HG03175 (cell line): ENCODE results near the gene HOXB3.

Source experiments
- ATAC-seq: cut with Tn5 transposase; IDR thresholded peaks from one replicate; pipeline ENCODE4 v1.9.1; 2021; ENCODE audit warnings: mild to moderate bottlenecking, moderate library complexity; ENCODE audit not compliant: unreplicated experiment

HOXB3 gene

DNA sequence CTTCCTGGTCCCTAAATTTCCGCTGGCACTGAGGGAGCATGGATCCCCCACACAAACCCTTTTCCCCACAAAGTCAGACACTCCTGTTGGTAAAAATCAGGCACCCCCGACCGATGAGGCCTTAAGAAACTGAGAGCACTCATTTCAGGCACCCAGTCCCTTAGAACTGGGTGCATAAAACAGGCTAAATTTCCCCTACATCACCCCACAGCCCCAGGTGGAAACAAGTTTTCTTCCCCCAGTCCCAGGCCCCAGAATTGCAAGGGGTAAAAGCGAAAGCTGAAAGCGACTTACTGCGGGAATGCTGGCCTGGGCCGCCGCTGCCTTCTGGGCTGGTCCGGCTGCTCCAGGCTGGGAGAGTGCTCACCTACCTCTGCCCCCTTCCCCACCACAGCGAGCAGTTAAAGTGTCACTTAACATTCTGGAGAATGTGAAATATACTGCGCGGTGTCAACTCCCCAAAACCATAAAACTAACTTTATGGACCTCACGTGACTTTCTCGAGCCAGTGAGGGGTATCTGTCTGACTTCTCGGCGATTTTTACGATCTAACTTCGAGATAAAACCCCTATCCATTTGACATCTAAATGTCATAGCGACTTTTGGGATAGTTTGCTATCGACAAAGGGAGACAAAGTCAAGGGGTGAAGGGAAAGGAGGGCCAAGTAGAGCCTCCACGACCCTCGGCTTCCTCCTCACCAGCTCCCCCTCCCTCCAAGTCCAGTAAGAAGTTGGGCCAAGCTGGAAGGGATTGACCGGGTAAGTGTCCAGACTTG is at the start of gene HOXB3:
TSS of gene HOXB3 (minus strand) at position 411 of the 776 bp plus-strand sequence. CDS start 37,767 bp downstream, outside the sequence.
- no peak for ATAC-seq

DNA sequence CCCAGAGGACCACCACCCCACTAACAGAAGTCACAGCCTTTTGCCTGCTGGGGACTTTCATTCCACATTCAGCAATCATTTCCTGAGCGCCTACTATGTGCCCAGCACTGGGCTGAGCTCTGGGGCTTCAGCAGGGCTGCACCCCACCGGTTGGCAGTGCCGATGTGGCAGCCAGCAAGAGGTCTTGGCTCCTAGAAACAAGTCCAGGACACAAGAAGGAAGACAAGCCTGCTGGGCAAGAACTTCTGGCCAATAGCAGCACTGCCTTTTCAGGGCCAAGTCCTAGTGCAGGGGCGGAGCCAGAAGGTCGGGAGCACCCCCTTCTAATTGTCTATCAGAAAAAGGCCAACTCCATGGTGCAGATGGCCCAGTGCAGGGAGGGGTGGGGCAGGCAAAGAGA is 49.1 kb upstream of the HOXB3 start:
- no peak for ATAC-seq

DNA sequence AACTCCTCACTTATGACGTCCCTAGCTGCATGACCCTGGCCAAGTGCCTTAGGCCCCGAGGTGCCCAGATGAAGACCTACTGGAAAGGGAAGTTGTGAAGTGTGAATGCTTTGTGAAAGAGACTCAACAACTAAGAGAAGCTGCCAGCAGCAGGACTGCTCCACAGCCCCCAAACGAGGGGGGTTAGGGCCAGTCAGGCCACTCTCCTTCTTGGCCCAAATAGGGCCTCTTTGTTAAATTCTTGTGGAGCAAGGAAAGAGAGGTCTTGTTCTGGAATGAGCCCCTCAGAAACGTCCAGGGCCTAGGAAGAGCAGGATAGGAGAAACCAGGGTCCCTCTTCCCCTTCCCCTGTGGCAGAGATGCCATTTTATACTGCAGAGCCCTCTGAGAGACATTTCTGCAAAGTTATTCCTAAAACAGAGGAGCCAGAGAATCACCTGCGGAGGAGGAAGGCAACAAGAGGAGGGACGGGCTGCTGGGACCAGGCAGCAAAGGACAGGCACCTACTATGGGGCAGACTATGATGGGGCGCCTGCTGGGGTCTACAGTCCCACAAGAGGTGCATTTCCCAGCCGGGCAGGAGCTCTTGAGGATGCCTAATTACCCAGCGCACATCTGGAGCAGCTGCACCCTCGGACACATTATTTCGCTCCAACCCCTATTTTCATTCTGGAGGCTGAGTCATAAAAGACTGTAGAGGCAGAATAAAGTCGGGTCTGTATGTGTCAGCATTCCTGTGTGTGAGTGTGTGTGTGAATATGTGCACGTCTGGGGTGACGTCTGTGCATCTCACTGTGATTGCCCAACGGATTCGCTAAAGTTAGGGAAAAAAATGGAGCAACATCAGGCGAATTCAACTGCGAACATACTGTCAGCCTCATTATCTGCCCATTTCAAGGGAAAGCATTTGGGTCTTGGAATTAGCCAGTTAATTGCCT is 47.6 kb upstream of the HOXB3 start:
- no peak for ATAC-seq

DNA sequence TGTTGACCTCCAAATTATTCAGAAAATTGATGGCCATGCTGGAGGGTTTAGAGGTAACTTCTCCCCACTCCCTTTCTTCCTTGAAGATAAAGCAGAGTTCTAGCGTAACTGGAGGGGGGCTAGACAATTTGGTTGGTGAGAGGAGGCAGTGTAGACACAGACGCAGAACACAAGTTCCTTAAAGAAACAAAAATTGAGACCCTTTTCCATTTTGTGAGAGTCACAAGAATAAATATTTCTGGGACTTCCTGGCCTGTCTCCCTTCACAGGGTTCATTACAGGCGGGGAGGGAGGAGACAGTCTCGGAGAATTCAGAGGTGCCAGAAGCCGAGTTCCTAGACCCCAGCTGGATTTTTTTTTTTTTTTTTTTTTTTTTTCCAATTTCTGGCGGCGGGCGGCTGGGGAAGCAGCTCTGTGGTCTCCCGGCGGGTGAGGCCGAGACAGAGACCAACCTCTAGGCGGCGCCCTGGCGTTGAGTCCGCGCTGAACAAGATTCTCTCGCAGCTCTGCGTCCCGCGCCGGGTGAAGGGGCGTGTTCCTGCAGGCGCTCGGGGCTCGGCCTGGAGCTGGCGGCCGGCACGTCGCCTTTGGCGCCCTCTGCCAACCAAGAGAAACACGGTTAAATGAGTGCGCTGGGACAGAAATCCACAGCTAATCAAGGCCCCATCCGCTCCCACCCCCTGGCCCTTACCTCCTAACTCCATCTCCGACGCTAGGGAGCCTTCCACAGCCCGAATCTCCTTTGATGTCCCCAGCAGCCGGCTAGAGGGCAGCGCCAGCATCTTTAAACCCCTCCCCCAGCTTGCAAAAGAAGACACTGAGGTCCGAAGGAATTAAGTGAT is 46.4 kb upstream of the HOXB3 start:
- peak; percentile 42 for ATAC-seq

DNA sequence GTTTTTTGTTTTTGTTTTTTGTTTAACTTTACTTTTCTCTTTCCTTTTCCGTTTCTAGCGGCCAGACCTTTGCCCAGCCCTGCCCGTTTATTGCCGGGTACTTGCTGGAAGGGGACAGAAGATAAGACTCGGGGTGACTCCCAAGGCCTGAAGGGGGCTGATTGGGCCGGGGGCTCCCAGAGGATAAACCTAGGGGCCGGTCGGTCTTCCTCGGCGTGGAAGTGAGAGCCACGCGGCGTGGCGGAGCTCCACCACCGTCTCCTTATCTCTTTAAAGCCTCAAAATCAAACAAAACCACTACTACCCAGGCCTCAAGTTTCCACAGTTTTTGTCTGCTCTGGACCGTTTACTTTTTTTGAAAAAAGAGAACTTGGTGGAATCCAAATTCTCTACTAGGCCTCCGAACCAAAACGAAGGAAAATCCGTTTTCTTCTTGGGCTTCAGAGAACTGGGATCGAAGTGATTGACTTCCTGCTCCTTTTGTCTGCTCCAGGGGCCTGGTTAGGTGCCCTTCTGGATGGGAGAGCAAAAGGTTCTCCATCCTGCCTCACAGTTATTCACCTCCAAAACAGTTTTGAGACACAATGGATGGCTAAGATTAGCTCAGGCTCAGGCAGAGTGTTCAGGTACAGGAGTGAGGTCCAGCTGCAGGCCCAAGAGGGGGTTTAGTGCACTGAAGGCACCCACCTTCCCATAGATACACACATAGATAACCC is 44.6 kb upstream of the HOXB3 start:
- no peak for ATAC-seq

DNA sequence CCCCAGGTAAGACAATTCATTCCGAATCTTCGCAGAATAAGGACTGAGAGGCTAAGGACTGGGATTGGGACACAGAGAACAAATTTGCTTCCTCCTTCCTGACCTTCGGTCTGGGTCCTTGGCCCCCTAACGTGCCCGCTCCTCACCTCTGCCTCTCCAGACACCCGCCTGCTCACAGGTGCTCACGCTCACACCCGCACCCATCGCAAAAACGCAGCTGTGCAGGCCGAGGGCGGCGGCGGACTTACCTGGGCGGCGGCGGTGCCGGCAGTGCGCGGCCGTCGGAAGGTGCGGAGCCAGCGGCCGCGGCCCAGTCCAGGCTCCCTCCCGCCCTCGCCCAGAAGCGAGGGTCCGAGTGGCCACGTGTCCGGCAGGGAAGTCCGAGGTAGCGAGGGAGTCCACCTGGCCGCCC is 43.2 kb upstream of the HOXB3 start:
- no peak for ATAC-seq

DNA sequence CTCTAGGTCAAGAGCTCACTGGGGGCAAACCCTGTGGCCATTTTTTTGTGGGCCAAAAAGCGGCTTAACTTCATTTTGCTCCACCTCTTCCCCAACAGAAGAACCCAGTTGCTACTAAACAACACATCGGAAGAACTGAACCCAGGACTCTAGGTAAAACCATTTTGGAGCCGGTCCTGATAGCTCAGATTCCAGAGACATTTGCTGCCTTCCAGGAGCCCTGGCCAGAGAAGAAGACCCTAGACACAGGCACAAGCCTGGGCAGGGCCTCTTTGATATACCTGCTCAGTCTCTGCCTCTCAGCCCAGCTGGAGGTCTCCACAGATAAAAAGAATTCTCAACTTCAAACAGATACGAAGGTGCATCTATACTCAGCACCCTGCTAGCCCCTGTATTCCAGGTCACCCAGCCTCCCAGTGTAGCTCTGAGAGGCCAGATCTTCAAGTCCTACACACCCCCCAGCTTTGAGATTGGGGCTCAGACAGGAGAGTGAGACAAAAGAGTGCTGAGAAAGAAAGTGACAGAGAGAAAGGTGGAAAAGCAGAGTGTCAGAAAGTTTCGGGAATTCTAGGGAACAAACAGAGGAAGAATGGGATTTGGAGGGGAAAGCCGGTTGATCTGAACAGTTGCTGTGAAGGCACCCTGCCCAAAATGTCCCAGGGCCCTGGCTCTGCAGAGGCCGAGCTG is 42.7 kb upstream of the HOXB3 start:
- ATAC-seq: no peak

DNA sequence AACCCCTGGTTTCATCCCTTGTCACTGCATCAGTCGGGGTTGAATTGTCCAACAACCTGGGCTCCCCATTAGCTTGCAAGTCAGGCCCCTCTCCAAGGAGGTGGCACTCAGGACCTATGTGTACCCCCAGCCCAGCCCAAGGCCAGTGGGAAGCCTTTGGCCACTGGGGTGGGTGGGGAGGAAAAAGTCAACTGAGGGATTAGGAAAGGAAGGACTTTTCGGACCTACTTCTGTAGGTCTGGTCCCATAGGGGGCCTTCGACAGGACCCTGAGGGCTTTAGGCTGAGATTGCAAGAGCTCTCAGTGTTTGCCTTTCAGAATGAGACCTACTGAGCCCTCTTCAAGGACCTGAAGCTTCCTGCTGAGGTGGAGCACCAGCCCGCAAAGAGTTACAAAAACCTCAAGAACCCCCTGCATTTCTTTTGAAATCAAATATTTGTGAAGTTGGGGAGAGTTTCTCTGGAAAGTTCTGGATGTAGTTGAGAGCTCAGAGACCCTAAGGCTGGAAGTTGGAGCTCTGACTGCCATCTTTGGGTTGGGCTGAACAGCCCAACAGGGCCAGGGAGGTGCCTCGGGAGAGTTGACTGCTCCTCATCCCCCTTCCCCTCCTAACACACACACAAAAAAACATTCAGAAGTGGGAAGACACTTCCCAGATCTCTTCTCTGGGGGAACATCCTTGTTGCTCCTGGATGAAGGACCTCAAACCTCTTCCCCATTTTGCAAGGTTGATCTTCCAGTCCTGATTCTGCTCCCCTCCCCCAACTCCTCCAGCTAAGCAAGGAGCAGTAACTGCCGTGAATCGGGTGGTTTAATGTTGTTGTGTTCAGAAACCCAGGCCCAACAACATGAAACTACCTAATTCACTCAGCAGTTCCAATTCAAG is 41.9 kb upstream of the HOXB3 start:
- ATAC-seq: no peak

DNA sequence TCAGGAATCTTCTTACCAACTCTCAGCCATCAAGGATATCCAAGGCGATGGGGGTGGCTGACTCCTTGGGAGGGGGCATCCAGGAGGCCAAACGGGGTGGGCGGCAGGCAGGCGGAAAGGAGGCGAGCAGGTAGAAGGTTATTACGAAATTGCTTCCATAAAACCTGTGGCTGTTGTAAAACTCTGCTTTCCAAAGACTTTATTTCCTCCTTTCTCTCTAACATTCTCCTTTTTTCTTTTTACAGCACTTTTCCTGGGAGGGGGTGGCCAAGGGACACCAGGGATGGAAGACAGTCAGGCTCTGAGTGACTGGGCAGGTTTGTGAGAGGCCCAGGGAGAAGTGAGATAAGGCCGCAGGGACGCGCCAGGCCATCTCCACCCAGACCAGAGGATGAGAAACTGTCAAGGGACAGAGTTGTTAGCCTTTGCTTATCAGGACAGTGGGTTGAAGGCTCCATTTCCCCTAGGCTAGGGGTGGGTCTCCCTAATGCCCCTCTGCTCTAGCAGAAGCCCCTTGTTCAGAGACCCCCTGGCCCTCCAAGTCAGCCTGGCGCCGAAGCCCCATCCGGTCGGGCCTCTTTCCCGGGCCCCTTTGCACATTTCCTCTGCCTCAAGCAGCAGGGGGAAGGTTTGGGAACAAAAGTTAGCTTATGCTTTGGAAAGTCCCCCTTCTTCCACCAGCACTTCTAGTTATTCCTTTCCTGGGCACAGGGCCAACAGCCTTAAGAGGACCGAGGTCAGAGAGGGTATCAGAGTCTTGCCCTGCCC is 41.1 kb upstream of the HOXB3 start:
- no peak for ATAC-seq

DNA sequence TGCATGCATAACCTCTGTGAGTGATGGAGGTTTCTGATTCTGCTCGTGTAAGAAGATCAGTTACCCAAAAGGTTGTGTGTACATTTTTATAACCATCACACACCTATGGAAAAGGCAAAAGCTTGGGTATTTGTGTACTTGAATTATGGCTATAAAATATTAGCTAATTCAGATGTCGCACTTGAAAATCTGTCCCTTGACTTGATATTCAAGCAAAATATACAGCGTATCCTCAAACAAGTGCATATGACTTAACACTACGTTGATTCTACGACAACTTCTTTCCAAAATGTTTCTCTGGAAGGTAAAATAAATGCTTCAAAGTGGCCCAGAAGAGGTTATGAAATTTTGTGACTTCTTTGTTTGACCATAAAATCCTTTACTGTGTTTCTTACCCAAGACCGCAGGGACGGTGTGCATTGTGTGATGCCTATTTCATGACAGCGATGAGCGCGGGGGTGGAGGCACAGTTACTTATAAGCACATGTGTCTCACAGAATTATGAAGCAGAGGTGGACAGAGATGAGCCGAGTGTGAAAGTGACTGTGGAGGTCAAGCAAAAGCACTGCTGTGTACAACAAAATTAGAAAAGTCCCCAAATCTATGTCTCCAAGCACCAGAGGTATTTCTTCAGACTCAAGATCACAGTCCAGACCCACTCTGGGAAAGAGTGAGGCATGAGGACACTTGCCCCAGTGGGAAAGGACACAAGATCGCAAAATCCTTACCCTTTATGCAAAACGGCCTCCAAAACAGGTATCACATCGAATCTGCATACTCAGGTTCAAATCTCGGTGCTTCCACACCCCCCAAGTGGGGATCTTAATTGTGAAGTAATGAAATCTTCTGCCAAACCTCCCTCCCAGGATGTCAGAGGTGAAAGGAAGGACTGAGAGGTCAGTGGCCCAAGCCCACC is 40.2 kb upstream of the HOXB3 start:
- ATAC-seq: no peak

DNA sequence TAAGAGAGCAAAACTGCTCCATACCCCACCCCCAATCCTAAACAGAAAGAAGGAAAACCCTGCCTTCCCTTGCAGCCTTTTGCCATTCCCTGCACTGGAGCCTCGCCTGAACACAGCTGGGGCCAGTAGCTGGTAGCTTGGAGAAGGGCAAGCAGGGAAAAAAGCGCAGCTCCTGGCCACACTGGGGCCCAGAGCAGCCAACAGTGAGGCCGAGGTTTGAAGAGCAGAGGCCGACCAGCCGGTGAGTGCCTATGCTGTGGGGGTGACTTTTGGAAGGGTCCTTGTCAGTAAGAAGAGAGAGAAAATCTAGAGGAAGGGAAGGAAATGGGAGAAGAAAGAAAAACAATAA is 39.3 kb upstream of the HOXB3 start:
- no peak for ATAC-seq

DNA sequence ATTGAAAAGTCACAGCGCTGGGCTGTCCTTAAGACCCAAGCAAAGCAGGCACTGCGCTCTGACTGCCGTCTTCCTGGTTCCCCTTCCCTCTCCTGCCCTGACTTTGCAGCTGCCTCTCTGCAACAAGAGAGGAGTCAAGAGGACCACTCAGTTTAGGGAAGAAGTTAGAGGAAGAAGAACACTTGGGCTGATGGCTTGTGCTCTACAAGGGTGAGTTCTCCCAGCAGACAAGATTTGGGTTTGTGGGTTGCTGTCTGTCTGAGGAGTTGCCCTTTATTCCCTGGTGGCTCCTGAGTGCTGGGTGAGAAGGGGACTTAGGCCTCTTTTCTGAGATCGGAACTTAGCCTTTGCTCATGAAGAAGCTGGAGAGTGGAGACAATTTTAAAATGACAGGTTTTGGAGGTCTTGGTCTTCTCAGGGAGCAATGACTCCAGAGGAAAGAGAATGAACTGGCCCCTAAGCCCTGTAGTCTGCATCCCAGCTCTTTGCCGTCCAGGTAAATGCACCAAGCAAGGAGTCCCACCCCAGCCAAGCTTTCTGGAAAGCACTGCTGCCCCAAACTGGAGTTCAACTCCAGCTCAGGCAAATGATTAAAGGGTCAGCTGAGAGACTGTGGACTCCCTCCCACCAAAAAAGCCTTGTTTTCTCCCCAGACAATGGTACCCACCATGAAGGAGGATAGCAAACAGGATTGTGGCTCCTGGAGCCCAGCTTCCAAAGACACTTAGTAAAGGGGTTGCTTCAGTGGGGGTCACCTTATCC is 38.8 kb upstream of the HOXB3 start:
- no peak for ATAC-seq

DNA sequence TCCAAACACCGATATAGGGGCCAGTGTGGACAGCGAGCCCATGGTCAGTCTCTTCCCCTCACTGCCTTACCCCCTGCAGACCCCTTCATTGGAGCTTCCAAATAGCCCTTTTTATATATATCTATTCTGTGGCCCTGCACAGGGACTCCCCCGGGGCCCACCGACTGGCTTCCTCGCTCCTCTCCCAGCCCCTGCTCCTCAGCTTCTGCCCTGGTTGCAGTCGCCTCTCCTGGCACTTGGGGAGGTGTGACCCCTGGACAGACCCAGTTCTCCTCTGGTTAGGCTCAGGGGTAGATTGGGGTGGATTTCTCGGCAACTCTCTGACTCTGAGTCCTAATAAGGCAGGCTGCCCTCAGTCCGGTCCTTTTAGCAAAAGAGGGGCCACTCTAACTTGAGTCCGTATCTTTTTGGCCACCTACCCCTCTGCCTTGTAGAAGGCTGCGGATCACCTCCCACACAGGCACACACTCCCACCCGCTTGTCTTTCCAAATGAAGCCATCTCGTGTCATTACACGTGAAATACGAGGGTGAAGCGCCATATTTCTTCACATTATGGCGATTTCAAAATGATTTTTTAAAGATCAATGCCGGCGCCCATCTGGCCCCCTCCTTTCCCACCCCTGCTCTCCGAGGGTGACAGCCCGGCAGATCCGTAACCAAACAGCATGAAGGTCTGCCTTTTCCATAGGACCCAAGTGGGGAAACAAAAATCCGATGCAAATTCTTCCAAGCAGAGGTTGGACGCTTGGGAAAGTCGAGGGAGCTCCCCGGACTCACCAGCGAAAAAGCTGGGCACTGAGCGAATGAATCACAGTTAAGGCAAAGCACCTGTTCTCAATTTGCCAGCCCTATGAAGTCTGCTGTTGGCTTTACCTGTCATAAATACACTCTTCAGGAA is 37.8 kb upstream of the HOXB3 start:
- no peak for ATAC-seq

DNA sequence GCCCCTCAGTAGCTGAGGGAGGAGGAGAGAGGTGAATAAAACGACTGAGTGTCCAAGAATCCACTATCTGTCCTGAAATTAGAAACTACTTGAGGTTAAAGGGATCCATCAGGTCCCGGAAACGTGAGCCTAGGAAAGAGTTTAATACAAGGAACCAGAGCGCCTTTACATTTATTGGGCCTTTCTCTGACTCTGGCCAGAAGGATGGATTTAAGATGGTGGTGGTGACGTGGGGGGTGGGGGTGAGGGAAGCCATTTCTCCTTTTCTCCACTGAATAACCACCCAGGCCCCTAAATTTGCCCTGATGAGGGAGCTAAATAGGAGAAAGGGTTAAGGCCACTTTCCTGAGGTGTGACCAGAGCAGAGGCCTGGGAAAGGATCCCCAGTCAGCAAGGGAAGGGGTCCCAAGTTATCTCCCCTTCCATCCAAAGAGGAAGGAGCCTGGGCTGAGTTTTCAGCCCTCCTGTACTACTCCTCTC is 37.1 kb upstream of the HOXB3 start:
- ATAC-seq: no peak
